Left ventricle myocardium inferior (tissue), 1 donor: ENCODE measurements around the gene EIF3D. TPM values are rescaled to one million over a fixed set of nuclear protein-coding genes. Genes with fewer than 3 reads are reported as not detected.

ENCODE experiments used
- DNase-seq: peaks from one replicate; pipeline ENCODE4 v3.0.0-alpha.2; 2020
- H3K27ac ChIP-seq: fragments of 200-600 bp; replicated peaks from 2 replicates; pipeline ENCODE4 v1.8.0; 2021
- H3K27me3 ChIP-seq: fragments of 200-600 bp; 2 replicates; pipeline ENCODE4 v1.8.0; 2021; ENCODE audit warnings: low read depth
- H3K36me3 ChIP-seq: fragments of 200-600 bp; 2 replicates; pipeline ENCODE4 v1.8.0; 2021
- H3K4me1 ChIP-seq: fragments of 200-600 bp; 2 replicates; pipeline ENCODE4 v1.8.0; 2021
- H3K4me3 ChIP-seq: fragments of 200-600 bp; 2 replicates; pipeline ENCODE4 v1.8.0; 2021; ENCODE audit warnings: mild to moderate bottlenecking, moderate library complexity
- H3K9me3 ChIP-seq: fragments of 200-600 bp; replicated peaks from 2 replicates; pipeline ENCODE4 v1.8.0; 2021
- CTCF ChIP-seq: fragments of 200-600 bp; IDR thresholded peaks from 2 replicates; pipeline ENCODE4 v1.8.0; 2021; ENCODE audit warnings: antibody characterized with exemption, mild to moderate bottlenecking, borderline replicate concordance
- intact Hi-C: fragments of 100-400 bp; cut with micrococcal nuclease; formaldehyde crosslinking; loops from one replicate; pipeline ENCODE4 v1.11.0; 2022
- total RNA-seq: library from RNA; stranded (reverse); fragmentation: NEBNext Ultra II Directional; extraction: Animal tissue kit (Norgen Biotek cat#: 25700); gene quantifications from one replicate; pipeline ENCODE4 v1.2.1, GENCODE V29; 2021
- donor health status: DM: no; HTN: yes; CAD: no; lungs with severe emphysema.

EIF3D gene
- total RNA-seq, 1 donor from 2014 or later = 75.4 TPM

- Histone ChIP-seq H3K4me1 (peaks cover 95% of the 10 kb centered on the region), H3K27me3 (no peaks in the 10 kb centered on the region), H3K9me3 (no peaks in the 10 kb centered on the region), H3K27ac (peak overlapping the region; percentile 92), H3K4me3 (no peak overlapping the region), H3K36me3 (no peaks in the 10 kb centered on the region)
- peak; percentile 75 for DNase-seq
- intact Hi-C loops = loop anchor here (5.0 kb wide), 1 partner anchor 143 kb away; no protein-coding TSS in a partner anchor
- TF ChIP-seq CTCF = no peak
These were observed 63.5 kb downstream of the EIF3D start for GRCh38 chr22:36465232-36466021.

- no peak for DNase-seq
- Histone ChIP-seq H3K27ac (peak overlapping the region; percentile 92), H3K4me3 (no peak overlapping the region), H3K36me3 (no peaks in the 10 kb centered on the region), H3K4me1 (peaks cover 89% of the 10 kb centered on the region), H3K27me3 (no peaks in the 10 kb centered on the region), H3K9me3 (no peaks in the 10 kb centered on the region)
- intact Hi-C loops = loop anchor here (5.0 kb wide), 1 partner anchor 142 kb away; no protein-coding TSS in a partner anchor
- no peak for TF ChIP-seq CTCF
These were observed 64.2 kb downstream of the EIF3D start for GRCh38 chr22:36464715-36465231.

- no peaks in the 10 kb centered on the region for H3K9me3 ChIP-seq
- H3K4me3 ChIP-seq = no peak overlapping the region
- intact Hi-C loops = no loop called here
- peaks cover 81% of the 10 kb centered on the region for H3K4me1 ChIP-seq
- no peaks in the 10 kb centered on the region for H3K36me3 ChIP-seq
- DNase-seq = peak; percentile 54
- no peak for TF ChIP-seq CTCF
- H3K27ac ChIP-seq = peak overlapping the region; percentile 92
- H3K27me3 ChIP-seq = no peaks in the 10 kb centered on the region
These were observed 65.2 kb downstream of the EIF3D start for GRCh38 chr22:36463783-36464184.

GRCh38 chr22:36461665-36462649, 67.0 kb downstream of the EIF3D start:
- intact Hi-C loops = no loop called here
- Histone ChIP-seq H3K27ac (peak overlapping the region; percentile 92), H3K36me3 (no peaks in the 10 kb centered on the region), H3K9me3 (no peaks in the 10 kb centered on the region), H3K27me3 (no peaks in the 10 kb centered on the region), H3K4me3 (no peak overlapping the region), H3K4me1 (peaks cover 81% of the 10 kb centered on the region)
- TF ChIP-seq CTCF = no peak
- peak; percentile 38 for DNase-seq

Other genes with a start within 250 kb of the EIF3D start
- gene MYH9, start 141.2 kb downstream of the EIF3D start, total RNA-seq = 150 TPM
- gene TXN2, start 47.5 kb downstream of the EIF3D start, total RNA-seq = 113 TPM
- 9.8 TPM for gene FOXRED2, start 22.1 kb downstream of the EIF3D start, total RNA-seq
- not detected for gene CACNG2, start 174.6 kb upstream of the EIF3D start, total RNA-seq
- 31.2 TPM for gene IFT27, start 247.0 kb upstream of the EIF3D start, total RNA-seq